GM12864 (cell line): ENCODE results near the gene KIF16B.

Experiments used
- DNase-seq: peaks from one replicate; pipeline ENCODE4 v3.0.0-alpha.2; 2011; ENCODE audit warnings: low read depth
- H3K4me3 ChIP-seq: 2 replicates; pipeline ENCODE4 v1.5.1; 2011; ENCODE audit warnings: mild to moderate bottlenecking, low read depth, low read length, control low read depth
- TF ChIP-seq, protein P1 (sequence below): IDR thresholded peaks from 2 replicates; pipeline ENCODE4 v1.5.1; 2011; ENCODE audit warnings: low read depth, mild to moderate bottlenecking, moderate library complexity, low read length, control low read depth, inconsistent platforms; ENCODE audit errors: missing control alignments

The KIF16B gene

DNA sequence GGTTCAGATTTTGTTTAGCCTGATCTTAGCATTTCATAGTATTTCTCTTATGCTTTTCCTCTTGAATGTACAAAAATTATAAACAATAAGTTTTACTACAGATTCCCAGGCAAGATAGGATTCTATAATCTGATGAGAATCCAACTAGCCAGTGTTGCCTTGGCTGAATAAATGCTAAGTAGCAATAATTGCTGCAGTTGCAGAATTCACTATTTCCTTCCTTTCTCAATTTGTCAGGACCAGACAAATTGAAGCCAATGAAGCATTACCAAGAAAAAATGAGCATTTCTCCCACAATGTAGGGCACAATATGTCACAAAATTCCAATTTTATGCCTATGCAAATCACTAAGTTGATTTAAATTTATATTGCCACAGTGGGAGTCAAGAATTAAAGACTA, 260.2 kb downstream of the KIF16B start:
- H3K4me3 ChIP-seq, result no peak overlapping the region
- no peak for DNase-seq
- TF ChIP-seq, protein P1, sequence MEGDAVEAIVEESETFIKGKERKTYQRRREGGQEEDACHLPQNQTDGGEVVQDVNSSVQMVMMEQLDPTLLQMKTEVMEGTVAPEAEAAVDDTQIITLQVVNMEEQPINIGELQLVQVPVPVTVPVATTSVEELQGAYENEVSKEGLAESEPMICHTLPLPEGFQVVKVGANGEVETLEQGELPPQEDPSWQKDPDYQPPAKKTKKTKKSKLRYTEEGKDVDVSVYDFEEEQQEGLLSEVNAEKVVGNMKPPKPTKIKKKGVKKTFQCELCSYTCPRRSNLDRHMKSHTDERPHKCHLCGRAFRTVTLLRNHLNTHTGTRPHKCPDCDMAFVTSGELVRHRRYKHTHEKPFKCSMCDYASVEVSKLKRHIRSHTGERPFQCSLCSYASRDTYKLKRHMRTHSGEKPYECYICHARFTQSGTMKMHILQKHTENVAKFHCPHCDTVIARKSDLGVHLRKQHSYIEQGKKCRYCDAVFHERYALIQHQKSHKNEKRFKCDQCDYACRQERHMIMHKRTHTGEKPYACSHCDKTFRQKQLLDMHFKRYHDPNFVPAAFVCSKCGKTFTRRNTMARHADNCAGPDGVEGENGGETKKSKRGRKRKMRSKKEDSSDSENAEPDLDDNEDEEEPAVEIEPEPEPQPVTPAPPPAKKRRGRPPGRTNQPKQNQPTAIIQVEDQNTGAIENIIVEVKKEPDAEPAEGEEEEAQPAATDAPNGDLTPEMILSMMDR, result no peak

GRCh38 chr20:16311756-16312155, 261.5 kb downstream of the KIF16B start:
- TF ChIP-seq, protein P1, result no peak
- DNase-seq, result no peak
- H3K4me3 ChIP-seq, result no peak overlapping the region

DNA sequence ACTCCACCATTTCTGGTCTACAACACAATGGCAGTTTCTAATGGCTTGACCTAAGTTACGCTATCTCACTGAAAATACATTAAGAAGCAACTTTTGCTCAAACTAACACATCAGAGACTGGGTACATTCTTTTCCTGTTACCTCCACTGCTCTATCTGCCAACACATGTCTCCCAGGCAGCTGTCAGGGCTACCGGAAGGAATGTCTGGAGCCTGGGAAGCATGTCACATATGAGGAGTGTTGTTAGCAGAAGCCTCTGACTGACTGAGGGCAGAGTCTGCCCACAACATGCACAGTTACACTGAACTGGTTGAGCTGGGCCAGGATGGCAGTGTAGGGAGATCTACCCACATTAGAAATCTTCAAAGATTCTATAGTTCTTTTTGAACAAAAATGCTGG, 264.5 kb downstream of the KIF16B start:
- DNase-seq, result no peak
- no peak overlapping the region for H3K4me3 ChIP-seq
- TF ChIP-seq, protein P1, result no peak

DNA sequence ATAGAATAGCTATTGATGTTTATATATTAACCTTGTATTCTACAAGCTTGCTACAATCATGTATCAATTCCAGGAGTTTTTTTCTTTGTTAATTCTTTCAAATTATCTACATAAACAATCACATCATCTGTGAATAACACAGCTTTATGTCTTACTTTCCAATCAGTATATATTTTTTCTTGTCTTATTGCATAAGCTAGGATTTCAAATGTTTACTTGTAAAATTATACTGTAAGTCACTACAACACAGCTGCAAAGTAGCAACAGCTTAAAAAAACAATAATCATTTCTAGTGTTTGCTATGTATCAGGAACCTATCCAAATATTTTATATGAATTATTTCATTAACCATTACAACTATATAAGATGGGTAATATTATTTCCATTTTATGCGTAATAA, 270.4 kb downstream of the KIF16B start:
- TF ChIP-seq, protein P1, result no peak
- no peak overlapping the region for H3K4me3 ChIP-seq
- DNase-seq, result no peak

DNA sequence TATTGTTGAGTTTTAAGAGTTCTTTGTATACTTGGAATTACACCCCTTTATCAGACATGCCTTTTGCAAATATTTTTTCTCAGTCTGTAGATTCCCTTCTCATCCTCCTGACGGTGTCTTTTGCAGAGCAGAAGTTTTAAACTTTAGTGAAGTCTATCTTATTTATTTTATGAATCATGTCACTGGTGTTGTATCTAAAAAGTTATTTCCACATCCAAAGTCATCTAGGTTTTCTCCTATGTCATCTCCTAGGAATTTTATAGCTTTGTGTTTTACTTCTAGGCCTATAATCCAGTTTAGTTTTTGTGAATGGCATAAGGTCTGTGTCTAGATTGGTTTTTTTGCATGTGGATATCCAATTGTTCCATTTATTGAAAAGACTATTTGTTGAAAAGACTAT, 271.3 kb downstream of the KIF16B start:
- no peak for DNase-seq
- no peak overlapping the region for H3K4me3 ChIP-seq
- TF ChIP-seq, protein P1, result no peak

DNA sequence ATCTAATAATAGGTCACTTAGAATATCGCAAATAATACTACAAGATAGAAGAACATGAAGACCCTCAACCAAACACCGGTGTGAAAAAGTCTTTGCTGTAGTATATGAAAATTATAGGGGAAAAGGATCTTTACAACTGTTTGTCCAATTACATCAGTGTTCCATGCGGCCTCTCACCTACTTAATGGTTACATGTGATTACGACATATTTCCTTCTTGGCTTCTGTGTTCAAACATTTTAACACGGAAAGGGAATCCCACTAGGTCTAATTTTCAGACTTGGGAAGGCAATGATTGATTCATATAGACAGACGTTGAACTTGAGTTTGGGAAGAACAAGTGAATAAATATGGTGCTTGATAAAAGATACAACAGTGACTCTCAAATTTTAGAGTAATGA, 273.4 kb downstream of the KIF16B start:
- TF ChIP-seq, protein P1, result no peak
- no peak overlapping the region for H3K4me3 ChIP-seq
- DNase-seq, result no peak

DNA sequence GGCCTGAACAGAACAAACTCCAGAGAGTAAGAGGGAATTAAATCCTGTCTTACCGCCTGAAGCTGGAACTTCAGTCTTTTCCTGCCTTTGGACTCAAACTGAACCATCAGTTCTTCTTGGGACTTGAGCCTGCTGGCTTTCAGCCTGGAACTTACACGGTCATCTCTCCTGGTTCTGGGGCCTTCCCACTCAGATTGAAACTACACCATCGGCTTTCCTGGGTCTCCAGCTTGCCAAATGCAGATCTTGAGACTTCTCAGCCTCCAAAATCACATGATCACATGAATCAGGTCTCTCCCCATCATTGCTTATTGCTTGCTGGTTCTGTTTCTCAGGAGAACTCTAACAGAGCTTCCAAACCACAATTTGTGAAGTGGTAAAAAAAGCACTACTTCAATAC, 276.3 kb downstream of the KIF16B start:
- no peak overlapping the region for H3K4me3 ChIP-seq
- no peak for DNase-seq
- TF ChIP-seq, protein P1, result no peak
